Measurements from ENCODE around the gene SRP72. TPM values are rescaled to one million over a fixed set of nuclear protein-coding genes. Genes with fewer than 3 reads are reported as not detected.

Gene SRP72
- total RNA-seq, 1 donor from 2014 or later = 142 TPM

DNA sequence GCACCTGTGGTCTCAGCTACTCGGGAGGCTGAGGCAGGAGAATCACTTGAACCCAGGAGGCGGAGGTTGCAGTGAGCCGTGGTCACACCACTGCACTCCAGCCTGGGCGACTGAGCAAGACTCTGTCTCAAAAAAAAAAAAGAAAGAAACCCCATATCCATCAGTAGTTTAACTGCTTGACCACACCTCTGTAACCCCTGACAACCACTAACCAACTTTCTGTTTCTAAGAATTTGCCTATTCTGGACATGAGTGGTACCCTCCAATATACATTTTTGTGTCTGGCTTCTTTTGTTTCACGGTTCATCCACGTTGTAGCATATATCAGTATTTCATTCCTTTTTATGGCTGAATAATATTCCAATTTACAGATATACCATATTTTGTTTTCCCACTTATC, 41.1 kb upstream of the SRP72 start:
- H3K9me3 Mint-ChIP-seq (ENCODE audit: unreplicated experiment) = no peaks in the 10 kb centered on the region

DNA sequence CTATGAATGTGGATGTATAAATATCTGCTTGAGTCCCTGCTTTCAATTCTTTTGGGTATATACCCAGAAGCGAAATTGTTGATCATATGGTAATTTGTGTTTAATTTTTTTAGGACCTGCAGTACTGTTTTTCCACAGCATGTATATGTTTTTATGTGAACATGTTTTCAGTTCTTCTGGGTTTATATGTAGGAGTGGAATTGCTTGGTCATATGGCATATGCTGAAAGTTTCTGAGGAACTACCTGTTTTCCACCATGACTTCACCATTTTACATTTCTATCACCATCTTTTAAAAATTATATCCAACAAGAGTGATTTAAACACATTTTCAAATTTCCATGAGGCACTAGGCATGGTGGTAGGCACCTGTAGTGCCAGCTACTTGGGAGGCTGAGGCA, 40.2 kb upstream of the SRP72 start:
- no peaks in the 10 kb centered on the region for H3K36me3 Mint-ChIP-seq (ENCODE audit: low read depth, unreplicated experiment)
- no peaks in the 10 kb centered on the region for H3K9me3 Mint-ChIP-seq (ENCODE audit: unreplicated experiment)
- no peak overlapping the region for H3K27ac Mint-ChIP-seq (ENCODE audit: unreplicated experiment)
- H3K4me1 Mint-ChIP-seq (ENCODE audit: unreplicated experiment) = no peaks in the 10 kb centered on the region
- no peaks in the 10 kb centered on the region for H3K27me3 Mint-ChIP-seq (ENCODE audit: unreplicated experiment)
- no peak for DNase-seq (ENCODE audit: low spot score)
- no peak overlapping the region for H3K4me3 Mint-ChIP-seq (ENCODE audit: unreplicated experiment)
- TF ChIP-seq, protein P1, sequence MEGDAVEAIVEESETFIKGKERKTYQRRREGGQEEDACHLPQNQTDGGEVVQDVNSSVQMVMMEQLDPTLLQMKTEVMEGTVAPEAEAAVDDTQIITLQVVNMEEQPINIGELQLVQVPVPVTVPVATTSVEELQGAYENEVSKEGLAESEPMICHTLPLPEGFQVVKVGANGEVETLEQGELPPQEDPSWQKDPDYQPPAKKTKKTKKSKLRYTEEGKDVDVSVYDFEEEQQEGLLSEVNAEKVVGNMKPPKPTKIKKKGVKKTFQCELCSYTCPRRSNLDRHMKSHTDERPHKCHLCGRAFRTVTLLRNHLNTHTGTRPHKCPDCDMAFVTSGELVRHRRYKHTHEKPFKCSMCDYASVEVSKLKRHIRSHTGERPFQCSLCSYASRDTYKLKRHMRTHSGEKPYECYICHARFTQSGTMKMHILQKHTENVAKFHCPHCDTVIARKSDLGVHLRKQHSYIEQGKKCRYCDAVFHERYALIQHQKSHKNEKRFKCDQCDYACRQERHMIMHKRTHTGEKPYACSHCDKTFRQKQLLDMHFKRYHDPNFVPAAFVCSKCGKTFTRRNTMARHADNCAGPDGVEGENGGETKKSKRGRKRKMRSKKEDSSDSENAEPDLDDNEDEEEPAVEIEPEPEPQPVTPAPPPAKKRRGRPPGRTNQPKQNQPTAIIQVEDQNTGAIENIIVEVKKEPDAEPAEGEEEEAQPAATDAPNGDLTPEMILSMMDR (IDR thresholded peaks at IDR 0.05; ENCODE audit: unreplicated experiment) = no peak

More for the DNA sequence above, 41.1 kb upstream of the SRP72 start:
- H3K4me3 Mint-ChIP-seq (ENCODE audit: unreplicated experiment) = no peak overlapping the region
- no peaks in the 10 kb centered on the region for H3K36me3 Mint-ChIP-seq (ENCODE audit: low read depth, unreplicated experiment)
- H3K27ac Mint-ChIP-seq (ENCODE audit: unreplicated experiment) = no peak overlapping the region
- no peaks in the 10 kb centered on the region for H3K4me1 Mint-ChIP-seq (ENCODE audit: unreplicated experiment)
- H3K27me3 Mint-ChIP-seq (ENCODE audit: unreplicated experiment) = no peaks in the 10 kb centered on the region
- no peak for DNase-seq (ENCODE audit: low spot score)
- TF ChIP-seq, protein P1 (IDR thresholded peaks at IDR 0.05; ENCODE audit: unreplicated experiment) = no peak

DNA sequence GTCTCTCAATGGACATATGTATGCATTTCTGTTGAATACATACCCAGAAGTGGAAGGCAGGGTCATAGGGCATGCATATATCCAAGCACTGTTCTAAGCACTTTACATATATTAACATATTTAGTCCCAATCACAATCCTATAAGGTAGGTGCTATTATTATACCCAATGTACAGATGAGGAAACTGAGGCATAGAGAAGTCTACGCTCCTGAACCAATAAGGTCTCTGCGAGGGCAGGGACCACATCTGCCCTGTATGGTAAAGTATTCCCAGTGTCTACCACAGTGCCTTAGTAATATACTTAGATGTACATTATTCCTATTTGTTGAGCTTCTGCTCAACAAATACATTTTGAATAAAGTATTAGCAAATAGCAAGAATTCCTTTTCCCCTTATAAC, 37.2 kb upstream of the SRP72 start:
- H3K27ac Mint-ChIP-seq (ENCODE audit: unreplicated experiment) = no peak overlapping the region
- no peaks in the 10 kb centered on the region for H3K9me3 Mint-ChIP-seq (ENCODE audit: unreplicated experiment)
- TF ChIP-seq, protein P1 (IDR thresholded peaks at IDR 0.05; ENCODE audit: unreplicated experiment) = no peak
- H3K27me3 Mint-ChIP-seq (ENCODE audit: unreplicated experiment) = peaks cover 13% of the 10 kb centered on the region
- no peak for DNase-seq (ENCODE audit: low spot score)
- no peaks in the 10 kb centered on the region for H3K36me3 Mint-ChIP-seq (ENCODE audit: low read depth, unreplicated experiment)
- no peak overlapping the region for H3K4me3 Mint-ChIP-seq (ENCODE audit: unreplicated experiment)
- peaks cover 8% of the 10 kb centered on the region for H3K4me1 Mint-ChIP-seq (ENCODE audit: unreplicated experiment)

DNA sequence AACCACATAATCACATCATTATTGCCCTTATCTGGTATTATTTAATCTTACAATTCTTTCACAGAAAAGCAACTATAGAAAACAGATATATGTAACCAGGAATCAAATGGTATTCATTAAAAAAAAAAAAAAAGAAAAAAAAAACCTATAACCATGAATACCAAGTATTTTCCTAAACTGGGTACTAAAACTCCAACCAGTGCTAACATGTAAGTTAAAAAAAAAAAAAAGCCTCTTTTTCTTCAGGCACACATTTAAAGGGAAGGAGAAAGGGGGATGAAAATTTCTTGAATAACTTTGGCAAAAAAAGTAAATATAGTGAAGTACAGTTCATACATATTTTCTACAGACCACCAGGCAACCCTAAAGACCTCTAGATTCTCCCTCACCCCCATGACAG, 34.1 kb upstream of the SRP72 start:
- no peaks in the 10 kb centered on the region for H3K9me3 Mint-ChIP-seq (ENCODE audit: unreplicated experiment)
- H3K27me3 Mint-ChIP-seq (ENCODE audit: unreplicated experiment) = peaks cover 21% of the 10 kb centered on the region
- no peak overlapping the region for H3K27ac Mint-ChIP-seq (ENCODE audit: unreplicated experiment)
- no peak for DNase-seq (ENCODE audit: low spot score)
- peak overlapping the region; percentile 31 for H3K4me3 Mint-ChIP-seq (ENCODE audit: unreplicated experiment)
- peaks cover 4% of the 10 kb centered on the region for H3K36me3 Mint-ChIP-seq (ENCODE audit: low read depth, unreplicated experiment)
- H3K4me1 Mint-ChIP-seq (ENCODE audit: unreplicated experiment) = peaks cover 14% of the 10 kb centered on the region
- TF ChIP-seq, protein P1 (IDR thresholded peaks at IDR 0.05; ENCODE audit: unreplicated experiment) = no peak

DNA sequence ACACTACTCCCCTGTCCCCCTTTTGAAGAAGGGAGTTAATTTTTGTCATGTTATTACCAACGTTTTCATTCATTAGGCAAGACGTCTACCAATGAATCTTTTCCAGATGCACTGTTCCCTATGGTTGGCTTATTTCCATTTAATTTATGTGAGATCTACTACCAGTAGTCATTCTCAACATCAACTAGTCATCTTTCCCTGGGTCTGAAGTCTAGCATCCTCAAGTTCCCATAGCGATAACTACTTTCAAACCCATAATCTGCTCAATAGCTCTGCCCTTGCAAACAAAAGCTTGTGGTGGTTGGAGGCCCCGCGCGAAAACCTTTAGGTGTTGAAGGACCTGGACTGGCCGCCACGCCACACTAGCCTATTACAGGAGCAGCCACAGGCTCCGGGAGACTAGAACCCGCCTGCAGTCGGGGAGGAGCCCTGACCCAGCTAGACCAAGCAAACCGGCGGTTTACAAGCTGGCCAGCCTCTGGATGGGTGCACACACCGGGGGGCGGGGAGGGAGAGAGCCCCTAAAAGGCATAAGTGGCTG, 32.7 kb upstream of the SRP72 start:
- DNase-seq (ENCODE audit: low spot score) = peak; percentile 63
- Mint-ChIP-seq H3K9me3 (ENCODE audit: unreplicated experiment) (no peaks in the 10 kb centered on the region), H3K27ac (ENCODE audit: unreplicated experiment) (peak overlapping the region; percentile 27), H3K36me3 (ENCODE audit: low read depth, unreplicated experiment) (peaks cover 4% of the 10 kb centered on the region), H3K27me3 (ENCODE audit: unreplicated experiment) (peaks cover 21% of the 10 kb centered on the region), H3K4me1 (ENCODE audit: unreplicated experiment) (peaks cover 14% of the 10 kb centered on the region), H3K4me3 (ENCODE audit: unreplicated experiment) (peak overlapping the region; percentile 87)
- TF ChIP-seq, protein P1 (IDR thresholded peaks at IDR 0.05; ENCODE audit: unreplicated experiment) = no peak

Measured in endothelial cell (in vitro differentiated cells).